ENCODE measurements around the gene C9orf43. TPM values are rescaled to one million over a fixed set of nuclear protein-coding genes. Genes with fewer than 3 reads are reported as not detected.
"Not testable (repeated sequence)": the region's sequence is repeated elsewhere in the genome, so short reads cannot be mapped to it uniquely, and the experiment has no call there.

The C9orf43 gene
- total and polyA plus RNA-seq, 2 donors = 0.47 to 0.75 TPM

DNA sequence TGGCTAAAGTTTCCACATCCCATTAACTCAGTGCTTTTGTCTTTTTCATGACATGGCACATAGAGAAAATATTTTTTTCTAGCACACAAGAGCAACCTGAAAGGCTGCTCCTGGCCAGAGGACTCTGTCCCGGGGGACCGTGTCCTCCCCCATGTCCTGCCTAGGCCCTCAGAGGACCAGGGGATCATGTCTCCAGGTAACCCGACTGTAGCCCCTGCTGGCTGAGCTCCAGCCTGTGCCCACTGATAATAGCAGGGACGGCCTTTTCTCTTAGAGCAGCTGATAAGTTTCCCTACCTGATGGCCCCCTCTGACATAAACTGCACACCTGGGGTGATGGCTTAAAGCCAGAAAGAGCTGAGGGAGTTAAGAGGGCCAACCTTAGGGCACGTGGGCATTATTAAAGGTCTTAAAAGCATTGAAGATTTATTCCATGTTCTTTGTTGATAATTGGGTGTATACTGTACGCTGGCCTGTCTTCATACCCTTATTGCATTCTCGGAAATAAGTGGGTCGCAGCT, 39.7 kb upstream of the C9orf43 start:
- Histone ChIP-seq H3K9me3 (ENCODE audit: control insufficient read depth in 2 of 2, insufficient read depth in 1 of 2, low read length in 1 of 2) (no peaks in the 10 kb centered on the region), H3K27me3 (ENCODE audit: control insufficient read depth in 2 of 2, insufficient read depth in 1 of 2, low read length in 1 of 2) (no peaks in the 10 kb centered on the region), H3K36me3 (ENCODE audit: control insufficient read depth in 2 of 2, insufficient read depth in 2 of 2, low read length in 1 of 2) (peaks cover 10 to 19% of the 10 kb centered on the region in 2 donors), H3K27ac (ENCODE audit: low read depth in 1 of 2, low read length in 1 of 2) (no peak overlapping the region), H3K4me3 (ENCODE audit: low read length in 2 of 2) (no peak overlapping the region), H3K4me1 (ENCODE audit: control insufficient read depth in 2 of 2, insufficient read depth in 2 of 2, low read length in 2 of 2) (peaks cover 0 to 5% of the 10 kb centered on the region in 2 donors)
- DNase-seq (ENCODE audit: low read depth in 6 of 9, low spot score in 9 of 9) = no peak
- 96% methylated on average over 8 of the region's 8 CpGs for WGBS

DNA sequence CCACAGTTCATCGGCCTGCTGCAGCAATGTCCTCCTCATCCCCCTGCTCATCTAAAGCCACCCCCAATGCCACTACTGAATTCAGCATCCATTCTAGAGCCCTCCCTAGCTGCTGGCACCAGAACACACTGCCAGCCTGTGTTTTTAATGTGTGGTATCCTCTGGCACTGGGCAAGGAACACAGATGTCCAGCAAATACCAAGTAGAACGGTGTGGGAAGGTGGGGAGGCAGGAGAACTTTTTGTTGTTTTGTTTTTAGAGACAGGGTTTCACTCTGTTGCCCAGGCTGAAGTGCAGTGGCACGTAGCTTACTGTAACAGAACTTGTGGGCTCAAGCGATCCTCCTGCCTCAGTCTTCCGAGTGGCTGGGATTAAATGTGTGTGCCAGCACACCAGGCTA, 38.5 kb upstream of the C9orf43 start:
- Histone ChIP-seq H3K4me3 (ENCODE audit: low read length in 2 of 2) (no peak overlapping the region), H3K36me3 (ENCODE audit: control insufficient read depth in 2 of 2, insufficient read depth in 2 of 2, low read length in 1 of 2) (peaks cover 10 to 19% of the 10 kb centered on the region in 2 donors), H3K27ac (ENCODE audit: low read depth in 1 of 2, low read length in 1 of 2) (no peak overlapping the region), H3K27me3 (ENCODE audit: control insufficient read depth in 2 of 2, insufficient read depth in 1 of 2, low read length in 1 of 2) (no peaks in the 10 kb centered on the region), H3K4me1 (ENCODE audit: control insufficient read depth in 2 of 2, insufficient read depth in 2 of 2, low read length in 2 of 2) (peaks cover 1 to 5% of the 10 kb centered on the region in 2 donors), H3K9me3 (ENCODE audit: control insufficient read depth in 2 of 2, insufficient read depth in 1 of 2, low read length in 1 of 2) (no peaks in the 10 kb centered on the region)
- 95% methylated on average over 5 of the region's 5 CpGs for WGBS
- DNase-seq (ENCODE audit: low read depth in 6 of 9, low spot score in 9 of 9) = no peak

- Histone ChIP-seq H3K36me3 (ENCODE audit: control insufficient read depth in 2 of 2, insufficient read depth in 2 of 2, low read length in 1 of 2) (peaks cover 10 to 19% of the 10 kb centered on the region in 2 donors), H3K4me3 (ENCODE audit: low read length in 2 of 2) (no peak overlapping the region), H3K9me3 (ENCODE audit: control insufficient read depth in 2 of 2, insufficient read depth in 1 of 2, low read length in 1 of 2) (no peaks in the 10 kb centered on the region), H3K27me3 (ENCODE audit: control insufficient read depth in 2 of 2, insufficient read depth in 1 of 2, low read length in 1 of 2) (no peaks in the 10 kb centered on the region), H3K27ac (ENCODE audit: low read depth in 1 of 2, low read length in 1 of 2) (no peak overlapping the region), H3K4me1 (ENCODE audit: control insufficient read depth in 2 of 2, insufficient read depth in 2 of 2, low read length in 2 of 2) (peaks cover 5 to 9% of the 10 kb centered on the region in 2 donors)
- no peak for DNase-seq (ENCODE audit: low read depth in 6 of 9, low spot score in 9 of 9)
- WGBS = 88% methylated on average over 3 of the region's 3 CpGs
These were observed 37.3 kb upstream of the C9orf43 start for GRCh38 chr9:113373256-113373655.

- Histone ChIP-seq H3K27me3 (ENCODE audit: control insufficient read depth in 2 of 2, insufficient read depth in 1 of 2, low read length in 1 of 2) (no peaks in the 10 kb centered on the region), H3K36me3 (ENCODE audit: control insufficient read depth in 2 of 2, insufficient read depth in 2 of 2, low read length in 1 of 2) (peaks cover 10 to 19% of the 10 kb centered on the region in 2 donors), H3K27ac (ENCODE audit: low read depth in 1 of 2, low read length in 1 of 2) (no peak overlapping the region), H3K4me1 (ENCODE audit: control insufficient read depth in 2 of 2, insufficient read depth in 2 of 2, low read length in 2 of 2) (peaks cover 5 to 9% of the 10 kb centered on the region in 2 donors), H3K4me3 (ENCODE audit: low read length in 2 of 2) (no peak overlapping the region), H3K9me3 (ENCODE audit: control insufficient read depth in 2 of 2, insufficient read depth in 1 of 2, low read length in 1 of 2) (no peaks in the 10 kb centered on the region)
- WGBS = 96% methylated on average over 24 of the region's 24 CpGs
- no peak for DNase-seq (ENCODE audit: low read depth in 6 of 9, low spot score in 9 of 9)
These were observed 36.7 kb upstream of the C9orf43 start for GRCh38 chr9:113373676-113374392.

- no peaks in the 10 kb centered on the region for H3K27me3 ChIP-seq (ENCODE audit: control insufficient read depth in 2 of 2, insufficient read depth in 1 of 2, low read length in 1 of 2)
- 92% methylated on average over 6 of the region's 6 CpGs for WGBS
- H3K9me3 ChIP-seq (ENCODE audit: control insufficient read depth in 2 of 2, insufficient read depth in 1 of 2, low read length in 1 of 2) = no peaks in the 10 kb centered on the region
- H3K4me3 ChIP-seq (ENCODE audit: low read length in 2 of 2) = peak overlapping the region in 1 of 2 donors; percentile 3
- H3K27ac ChIP-seq (ENCODE audit: low read depth in 1 of 2, low read length in 1 of 2) = no peak overlapping the region
- H3K4me1 ChIP-seq (ENCODE audit: control insufficient read depth in 2 of 2, insufficient read depth in 2 of 2, low read length in 2 of 2) = peaks cover 5 to 9% of the 10 kb centered on the region in 2 donors
- H3K36me3 ChIP-seq (ENCODE audit: control insufficient read depth in 2 of 2, insufficient read depth in 2 of 2, low read length in 1 of 2) = peaks cover 10 to 19% of the 10 kb centered on the region in 2 donors
- no peak for DNase-seq (ENCODE audit: low read depth in 6 of 9, low spot score in 9 of 9)
These were observed 35.2 kb upstream of the C9orf43 start for GRCh38 chr9:113375057-113376023.

DNA sequence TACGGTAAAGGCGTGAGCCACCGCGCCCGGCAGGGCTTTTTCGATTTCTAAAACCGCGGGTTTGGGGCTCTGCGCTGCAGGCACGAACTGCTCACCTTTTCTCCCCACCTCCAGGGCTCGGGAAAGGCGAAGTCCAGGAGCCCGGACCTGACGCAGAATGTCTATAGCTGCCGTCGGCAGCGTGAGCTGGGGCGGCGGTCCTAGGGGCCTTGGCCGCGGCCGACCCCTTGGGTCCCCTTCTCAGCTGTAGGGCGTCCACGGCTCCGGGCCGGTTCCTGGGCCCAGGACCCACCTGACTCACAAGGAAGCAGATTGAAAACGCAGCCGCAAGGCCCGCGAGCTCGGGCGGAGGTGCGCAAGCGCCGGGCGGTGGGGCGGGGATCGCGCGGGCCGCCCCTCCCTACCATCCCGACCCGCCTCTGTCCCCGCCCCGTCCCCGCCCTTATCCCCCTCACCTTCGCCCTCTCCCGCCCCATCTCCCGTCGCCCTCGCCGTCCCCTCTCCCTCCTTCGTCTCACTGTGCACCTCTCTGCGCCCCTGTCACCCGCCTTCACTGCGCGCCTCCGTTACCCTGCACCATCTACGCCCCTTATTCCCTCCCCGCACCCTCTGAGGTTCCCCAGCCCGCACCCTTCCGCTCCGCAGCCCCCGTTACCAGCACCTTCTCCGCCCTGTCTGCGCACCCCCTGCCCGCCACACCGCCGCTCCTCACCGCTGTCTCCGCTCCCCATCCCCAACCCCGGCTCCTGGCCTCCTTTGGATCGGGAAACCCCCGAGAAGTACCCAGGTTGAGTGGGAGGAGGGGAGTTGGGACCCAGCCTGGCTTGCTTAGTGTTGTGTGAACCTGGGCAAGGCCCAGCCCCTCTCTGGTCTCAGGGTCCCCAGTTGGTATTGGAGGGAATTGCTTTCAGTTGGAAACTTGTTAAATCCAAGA, 33.6 kb upstream of the C9orf43 start, which contains the start of gene HDHD3:
Gene HDHD3 (minus strand): TSS at position 353 of the 934 bp plus-strand sequence. CDS start 2,632 bp downstream, outside the sequence.
- H3K27me3 ChIP-seq (ENCODE audit: control insufficient read depth in 2 of 2, insufficient read depth in 1 of 2, low read length in 1 of 2) = no peaks in the 10 kb centered on the region
- H3K4me1 ChIP-seq (ENCODE audit: control insufficient read depth in 2 of 2, insufficient read depth in 2 of 2, low read length in 2 of 2) = peaks cover 5 to 9% of the 10 kb centered on the region in 2 donors
- WGBS = under 1% methylated on average over 74 of the region's 74 CpGs
- H3K4me3 ChIP-seq (ENCODE audit: low read length in 2 of 2) = peak within 1 kb of the TSS; percentile 68 to 89
- DNase-seq (ENCODE audit: low read depth in 6 of 9, low spot score in 9 of 9) = peak; percentile 34 to 91 (median 73)
- no peaks in the 10 kb centered on the region for H3K9me3 ChIP-seq (ENCODE audit: control insufficient read depth in 2 of 2, insufficient read depth in 1 of 2, low read length in 1 of 2)
- H3K36me3 ChIP-seq (ENCODE audit: control insufficient read depth in 2 of 2, insufficient read depth in 2 of 2, low read length in 1 of 2) = peaks cover 10 to 19% of the 10 kb centered on the region in 2 donors
- peak within 1 kb of the TSS; percentile 56 to 74 for H3K27ac ChIP-seq (ENCODE audit: low read depth in 1 of 2, low read length in 1 of 2)

GRCh38 chr9:113379094-113379828, 31.3 kb upstream of the C9orf43 start:
- not testable (repeated sequence) for H3K36me3 ChIP-seq (ENCODE audit: control insufficient read depth in 2 of 2, insufficient read depth in 2 of 2, low read length in 1 of 2); H3K27ac ChIP-seq (ENCODE audit: low read depth in 1 of 2, low read length in 1 of 2); H3K4me3 ChIP-seq (ENCODE audit: low read length in 2 of 2); DNase-seq (ENCODE audit: low read depth in 6 of 9, low spot score in 9 of 9); H3K27me3 ChIP-seq (ENCODE audit: control insufficient read depth in 2 of 2, insufficient read depth in 1 of 2, low read length in 1 of 2); H3K9me3 ChIP-seq (ENCODE audit: control insufficient read depth in 2 of 2, insufficient read depth in 1 of 2, low read length in 1 of 2); H3K4me1 ChIP-seq (ENCODE audit: control insufficient read depth in 2 of 2, insufficient read depth in 2 of 2, low read length in 2 of 2)
- WGBS = 83% methylated on average over 24 of the region's 24 CpGs

DNA sequence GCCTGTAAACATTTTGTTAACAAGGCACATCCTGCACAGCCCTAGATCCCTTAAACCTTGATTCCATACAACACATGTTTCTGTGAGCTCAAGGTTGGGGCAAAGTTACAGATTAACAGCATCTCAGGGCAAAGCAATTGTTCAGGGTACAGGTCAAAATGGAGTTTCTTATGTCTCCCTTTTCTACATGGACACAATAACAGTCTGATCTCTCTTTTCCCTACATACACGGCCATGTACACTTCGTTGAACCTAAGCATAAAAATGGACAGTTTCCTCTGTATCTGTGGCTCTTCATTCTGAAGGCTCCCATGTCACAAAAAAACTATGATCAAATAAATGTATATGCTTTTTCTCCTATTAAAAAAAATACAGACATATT, 30.7 kb upstream of the C9orf43 start:
- H3K36me3 ChIP-seq (ENCODE audit: control insufficient read depth in 2 of 2, insufficient read depth in 2 of 2, low read length in 1 of 2); H3K27me3 ChIP-seq (ENCODE audit: control insufficient read depth in 2 of 2, insufficient read depth in 1 of 2, low read length in 1 of 2); DNase-seq (ENCODE audit: low read depth in 6 of 9, low spot score in 9 of 9); H3K9me3 ChIP-seq (ENCODE audit: control insufficient read depth in 2 of 2, insufficient read depth in 1 of 2, low read length in 1 of 2); H3K27ac ChIP-seq (ENCODE audit: low read depth in 1 of 2, low read length in 1 of 2); H3K4me1 ChIP-seq (ENCODE audit: control insufficient read depth in 2 of 2, insufficient read depth in 2 of 2, low read length in 2 of 2); H3K4me3 ChIP-seq (ENCODE audit: low read length in 2 of 2): not testable (repeated sequence)
- WGBS = 94% methylated on average over 2 of the region's 2 CpGs

Measured in thymus (tissue), 11 donors.